ENCODE data around the gene IL1RAPL2. TPM values are rescaled to one million over a fixed set of nuclear protein-coding genes. Genes with fewer than 3 reads are reported as not detected.

Gene IL1RAPL2
- total and polyA plus RNA-seq, 2 donors (not counting 3 experiments of a cell fraction or from before 2014, with no cell fraction given), result not detected

GRCh38 chrX:104697294-104697693, 131.3 kb downstream of the IL1RAPL2 start:
- Histone ChIP-seq H4K20me1 (replicated peaks; ENCODE audit: control insufficient read depth, extremely low read depth, insufficient read depth, low read length) (no peaks in the 10 kb centered on the region), H3K27me3 (ENCODE audit: control insufficient read depth in 2 of 2, insufficient read depth in 2 of 2, low read length in 2 of 2) (no peaks in the 10 kb centered on the region), H3K9me3 (replicated peaks; ENCODE audit: control insufficient read depth, insufficient read depth, low read length) (no peaks in the 10 kb centered on the region), H3K4me1 (ENCODE audit: control insufficient read depth, extremely low read depth, insufficient read depth, low read length) (no peaks in the 10 kb centered on the region), H3K36me3 (ENCODE audit: control insufficient read depth in 2 of 2, extremely low read depth in 1 of 2, insufficient read depth in 2 of 2, low read length in 2 of 2) (no peaks in the 10 kb centered on the region), H3K79me2 (ENCODE audit: control insufficient read depth, insufficient read depth, low read length) (no peaks in the 10 kb centered on the region), H3K27ac (ENCODE audit: insufficient read depth, low read depth, low read length) (no peak overlapping the region), H3K4me2 (ENCODE audit: insufficient read depth, low read length) (no peak overlapping the region), H3K9ac (replicated peaks; ENCODE audit: extremely low read depth, insufficient read depth, low read length) (no peak overlapping the region), H2AFZ (ENCODE audit: low read depth, low read length) (no peak overlapping the region), H3K4me3 (replicated peaks in 1 of 3; ENCODE audit: insufficient read depth in 1 of 3, low read depth in 1 of 3, low read length in 3 of 3) (no peak overlapping the region), H3K9me1 (replicated peaks; ENCODE audit: control insufficient read depth, extremely low read depth, insufficient read depth, low read length) (no peaks in the 10 kb centered on the region)
- no TSS peak for BruUV-seq (replicated peaks)
- dilution Hi-C loops (cut with MboI; ENCODE audit: extremely low pct_ligation_motif_present, low sequenced_read_pairs) (no loop called here), intact Hi-C loops (cut with micrococcal nuclease) (no loop called here)
- TF ChIP-seq, protein P1, sequence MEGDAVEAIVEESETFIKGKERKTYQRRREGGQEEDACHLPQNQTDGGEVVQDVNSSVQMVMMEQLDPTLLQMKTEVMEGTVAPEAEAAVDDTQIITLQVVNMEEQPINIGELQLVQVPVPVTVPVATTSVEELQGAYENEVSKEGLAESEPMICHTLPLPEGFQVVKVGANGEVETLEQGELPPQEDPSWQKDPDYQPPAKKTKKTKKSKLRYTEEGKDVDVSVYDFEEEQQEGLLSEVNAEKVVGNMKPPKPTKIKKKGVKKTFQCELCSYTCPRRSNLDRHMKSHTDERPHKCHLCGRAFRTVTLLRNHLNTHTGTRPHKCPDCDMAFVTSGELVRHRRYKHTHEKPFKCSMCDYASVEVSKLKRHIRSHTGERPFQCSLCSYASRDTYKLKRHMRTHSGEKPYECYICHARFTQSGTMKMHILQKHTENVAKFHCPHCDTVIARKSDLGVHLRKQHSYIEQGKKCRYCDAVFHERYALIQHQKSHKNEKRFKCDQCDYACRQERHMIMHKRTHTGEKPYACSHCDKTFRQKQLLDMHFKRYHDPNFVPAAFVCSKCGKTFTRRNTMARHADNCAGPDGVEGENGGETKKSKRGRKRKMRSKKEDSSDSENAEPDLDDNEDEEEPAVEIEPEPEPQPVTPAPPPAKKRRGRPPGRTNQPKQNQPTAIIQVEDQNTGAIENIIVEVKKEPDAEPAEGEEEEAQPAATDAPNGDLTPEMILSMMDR (IDR thresholded peaks at IDR 0.05; ENCODE audit: extremely low read depth in 1 of 2, insufficient read depth in 1 of 2, low read depth in 1 of 2, low read length in 2 of 2), result no peak
- TF ChIP-seq POLR2A (IDR thresholded peaks at IDR 0.05; ENCODE audit: low read depth, low read length), result no peak
- DNase-seq (ENCODE audit: low read depth, low spot score), result no peak
- POLR2A ChIA-PET, result no interaction called here
- CTCF ChIA-PET, result no interaction called here
- FAIRE-seq, result no peak

- Histone ChIP-seq H3K4me1 (ENCODE audit: control insufficient read depth, extremely low read depth, insufficient read depth, low read length) (no peaks in the 10 kb centered on the region), H3K27me3 (ENCODE audit: control insufficient read depth in 2 of 2, insufficient read depth in 2 of 2, low read length in 2 of 2) (no peaks in the 10 kb centered on the region), H3K4me3 (replicated peaks in 1 of 3; ENCODE audit: insufficient read depth in 1 of 3, low read depth in 1 of 3, low read length in 3 of 3) (no peak overlapping the region), H3K4me2 (ENCODE audit: insufficient read depth, low read length) (no peak overlapping the region), H4K20me1 (replicated peaks; ENCODE audit: control insufficient read depth, extremely low read depth, insufficient read depth, low read length) (no peaks in the 10 kb centered on the region), H3K36me3 (ENCODE audit: control insufficient read depth in 2 of 2, extremely low read depth in 1 of 2, insufficient read depth in 2 of 2, low read length in 2 of 2) (no peaks in the 10 kb centered on the region), H3K79me2 (ENCODE audit: control insufficient read depth, insufficient read depth, low read length) (no peaks in the 10 kb centered on the region), H3K9me3 (replicated peaks; ENCODE audit: control insufficient read depth, insufficient read depth, low read length) (no peaks in the 10 kb centered on the region), H3K27ac (ENCODE audit: insufficient read depth, low read depth, low read length) (no peak overlapping the region), H3K9me1 (replicated peaks; ENCODE audit: control insufficient read depth, extremely low read depth, insufficient read depth, low read length) (no peaks in the 10 kb centered on the region), H2AFZ (ENCODE audit: low read depth, low read length) (no peak overlapping the region), H3K9ac (replicated peaks; ENCODE audit: extremely low read depth, insufficient read depth, low read length) (no peak overlapping the region)
- TF ChIP-seq EZH2 (IDR thresholded peaks at IDR 0.05; ENCODE audit: borderline replicate concordance, low read depth, low read length, severe bottlenecking), result no peak
- TF ChIP-seq FOS (IDR thresholded peaks at IDR 0.05; ENCODE audit: borderline replicate concordance, insufficient read depth, low read length), result no peak
- TF ChIP-seq, protein P1 (IDR thresholded peaks at IDR 0.05; ENCODE audit: extremely low read depth in 1 of 2, insufficient read depth in 1 of 2, low read depth in 1 of 2, low read length in 2 of 2), result no peak
- TF ChIP-seq GATA2 (IDR thresholded peaks at IDR 0.05; ENCODE audit: insufficient read depth, insufficient read length, low read depth, low read length), result no peak
- TF ChIP-seq POLR2A (IDR thresholded peaks at IDR 0.05; ENCODE audit: low read depth, low read length), result no peak
- no TSS peak for BruUV-seq (replicated peaks)
- ChIA-PET POLR2A (no interaction called here), CTCF (no interaction called here)
- intact Hi-C loops (cut with micrococcal nuclease), result no loop called here
- no peak for FAIRE-seq
- DNase-seq (ENCODE audit: low read depth, low spot score), result no peak
- dilution Hi-C loops (cut with MboI; ENCODE audit: extremely low pct_ligation_motif_present, low sequenced_read_pairs), result no loop called here
Measured at GRCh38 chrX:104707042-104707441, 141.0 kb downstream of the IL1RAPL2 start.
